Left lung (tissue), 10 donors: ENCODE measurements around the gene HOXA10. TPM values are rescaled to one million over a fixed set of nuclear protein-coding genes. Genes with fewer than 3 reads are reported as not detected.

Source experiments
- ATAC-seq: fragments of 200-7000 bp; cut with Tn5 transposase; one replicate; pipeline ENCODE4 v1.9.1; 2020; ENCODE audit warnings: moderate library complexity
- DNase-seq, 4 donors: peaks; one replicate each; pipeline ENCODE4 v3.0.0-alpha.2; 2013 to 2020
- H3K27ac ChIP-seq, 2 donors: fragments of 200-600 bp; sonication (generic) in 1 of 2; one replicate each; pipeline versions ENCODE4 v1.5.0 to v1.8.0; 2020 to 2021
- H3K27me3 ChIP-seq, 2 donors: fragments of 200-600 bp; sonication (generic) in 1 of 2; one replicate each; pipeline versions ENCODE4 v1.5.0 to v1.8.0; 2020 to 2021
- H3K36me3 ChIP-seq, 2 donors: fragments of 200-600 bp; sonication (generic) in 1 of 2; one replicate each; pipeline versions ENCODE4 v1.5.0 to v1.8.0; 2020 to 2021
- H3K4me1 ChIP-seq, 2 donors: fragments of 200-600 bp; one replicate each; pipeline ENCODE4 v1.8.0; 2021
- H3K4me3 ChIP-seq, 2 donors: fragments of 200-600 bp; sonication (generic) in 1 of 2; one replicate each; pipeline versions ENCODE4 v1.5.0 to v1.8.0; 2020 to 2021; ENCODE audit warnings: mild to moderate bottlenecking in 1 of 2
- H3K9me3 ChIP-seq, 2 donors: fragments of 200-600 bp; sonication (generic) in 1 of 2; one replicate each; pipeline versions ENCODE4 v1.5.0 to v1.8.0; 2020 to 2021
- CTCF ChIP-seq, 2 donors: fragments of 200-600 bp; sonication (generic) in 1 of 2; IDR thresholded peaks; one replicate each; pipeline versions ENCODE4 v1.5.0 to v1.8.0; 2021; ENCODE audit warnings: antibody characterized with exemption in 2 of 2
- intact Hi-C, 2 donors: fragments of 100-400 bp; cut with DNase I; formaldehyde crosslinking; loops; one replicate each; pipeline versions ENCODE4 v1.11.2 to v1.14.2; 2022
- polyA plus RNA-seq, 6 donors: library from polyadenylated mRNA; unstranded; fragments of 120-200 nt; gene quantifications; one replicate each; pipeline ENCODE4 v1.2.1, GENCODE V29; 2013; ENCODE audit not compliant: insufficient read length in 6 of 6
- total RNA-seq, 2 donors: library from RNA; stranded (reverse); fragmentation: NEBNext Ultra II Directional; extraction: Animal tissue kit (Norgen Biotek cat#: 25700); gene quantifications; one replicate each; pipeline ENCODE4 v1.2.1, GENCODE V29; 2021
- donor health status: DM: no; HTN: yes; CAD: no.
- donor health status: DM: no; HTN: no; CAD: no.

Gene HOXA10
- total and polyA plus RNA-seq, 8 donors = 0.34 to 1.3 (median 0.41) TPM; not detected in 1

- H3K4me3 ChIP-seq = no peak overlapping the region
Measured at GRCh38 chr7:27172315-27172774, 1.8 kb downstream of the HOXA10 start.

GRCh38 chr7:27171637-27172314 lies 2.3 kb downstream of the HOXA10 start:
- DNase-seq = peak in 1 of 4 donors; percentile 26
- ATAC-seq = no peak
- H3K9me3 ChIP-seq = no peaks in the 10 kb centered on the region
- H3K4me3 ChIP-seq = no peak overlapping the region
- no peak overlapping the region for H3K27ac ChIP-seq
- H3K27me3 ChIP-seq = peaks cover 100% of the 10 kb centered on the region in 2 donors
- H3K36me3 ChIP-seq = no peaks in the 10 kb centered on the region
- H3K4me1 ChIP-seq = peaks cover 0 to 53% of the 10 kb centered on the region in 2 donors
- no peak for TF ChIP-seq CTCF (IDR thresholded peaks at IDR 0.05)
- intact Hi-C loops = no loop called here

More at GRCh38 chr7:27172315-27172774, 1.8 kb downstream of the HOXA10 start:
- DNase-seq (peak in 1 of 4 donors; percentile 17), ATAC-seq (no peak)
- Histone ChIP-seq H3K27ac (no peak overlapping the region), H3K4me1 (peaks cover 0 to 48% of the 10 kb centered on the region in 2 donors), H3K27me3 (peaks cover 100% of the 10 kb centered on the region in 2 donors), H3K36me3 (no peaks in the 10 kb centered on the region), H3K9me3 (no peaks in the 10 kb centered on the region)
- intact Hi-C loops = no loop called here
- TF ChIP-seq CTCF (IDR thresholded peaks at IDR 0.05) = no peak

- Histone ChIP-seq H3K9me3 (no peaks in the 10 kb centered on the region), H3K36me3 (no peaks in the 10 kb centered on the region), H3K4me3 (no peak overlapping the region), H3K27me3 (peaks cover 100% of the 10 kb centered on the region in 2 donors), H3K27ac (no peak overlapping the region), H3K4me1 (peaks cover 0 to 58% of the 10 kb centered on the region in 2 donors)
- DNase-seq (peak in 1 of 4 donors; percentile 15), ATAC-seq (no peak)
- no peak for TF ChIP-seq CTCF (IDR thresholded peaks at IDR 0.05)
- intact Hi-C loops = no loop called here
Measured at GRCh38 chr7:27171325-27171636, 2.8 kb downstream of the HOXA10 start.

- Histone ChIP-seq H3K27ac (no peak overlapping the region), H3K4me3 (no peak overlapping the region), H3K4me1 (peaks cover 0 to 64% of the 10 kb centered on the region in 2 donors), H3K9me3 (no peaks in the 10 kb centered on the region), H3K27me3 (peaks cover 100% of the 10 kb centered on the region in 2 donors), H3K36me3 (no peaks in the 10 kb centered on the region)
- intact Hi-C loops = no loop called here
- no peak for TF ChIP-seq CTCF (IDR thresholded peaks at IDR 0.05)
- ATAC-seq = no peak
- DNase-seq = no peak
Measured at GRCh38 chr7:27170426-27171324, 3.4 kb downstream of the HOXA10 start.
